Subcutaneous preadipocyte (primary cell): Measurements from ENCODE around the gene SNAP91. TPM values are rescaled to one million over a fixed set of nuclear protein-coding genes. Genes with fewer than 3 reads are reported as not detected.

ENCODE experiments used
- total RNA-seq: library from RNA; depleted of rRNA; stranded (reverse); fragments of >200 nt; gene quantifications from 2 replicates; pipeline ENCODE4 v1.2.3, GENCODE V29; 2012

The SNAP91 gene, protein sequence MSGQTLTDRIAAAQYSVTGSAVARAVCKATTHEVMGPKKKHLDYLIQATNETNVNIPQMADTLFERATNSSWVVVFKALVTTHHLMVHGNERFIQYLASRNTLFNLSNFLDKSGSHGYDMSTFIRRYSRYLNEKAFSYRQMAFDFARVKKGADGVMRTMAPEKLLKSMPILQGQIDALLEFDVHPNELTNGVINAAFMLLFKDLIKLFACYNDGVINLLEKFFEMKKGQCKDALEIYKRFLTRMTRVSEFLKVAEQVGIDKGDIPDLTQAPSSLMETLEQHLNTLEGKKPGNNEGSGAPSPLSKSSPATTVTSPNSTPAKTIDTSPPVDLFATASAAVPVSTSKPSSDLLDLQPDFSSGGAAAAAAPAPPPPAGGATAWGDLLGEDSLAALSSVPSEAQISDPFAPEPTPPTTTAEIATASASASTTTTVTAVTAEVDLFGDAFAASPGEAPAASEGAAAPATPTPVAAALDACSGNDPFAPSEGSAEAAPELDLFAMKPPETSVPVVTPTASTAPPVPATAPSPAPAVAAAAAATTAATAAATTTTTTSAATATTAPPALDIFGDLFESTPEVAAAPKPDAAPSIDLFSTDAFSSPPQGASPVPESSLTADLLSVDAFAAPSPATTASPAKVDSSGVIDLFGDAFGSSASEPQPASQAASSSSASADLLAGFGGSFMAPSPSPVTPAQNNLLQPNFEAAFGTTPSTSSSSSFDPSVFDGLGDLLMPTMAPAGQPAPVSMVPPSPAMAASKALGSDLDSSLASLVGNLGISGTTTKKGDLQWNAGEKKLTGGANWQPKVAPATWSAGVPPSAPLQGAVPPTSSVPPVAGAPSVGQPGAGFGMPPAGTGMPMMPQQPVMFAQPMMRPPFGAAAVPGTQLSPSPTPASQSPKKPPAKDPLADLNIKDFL
- total RNA-seq: not detected in 2 replicates

DNA sequence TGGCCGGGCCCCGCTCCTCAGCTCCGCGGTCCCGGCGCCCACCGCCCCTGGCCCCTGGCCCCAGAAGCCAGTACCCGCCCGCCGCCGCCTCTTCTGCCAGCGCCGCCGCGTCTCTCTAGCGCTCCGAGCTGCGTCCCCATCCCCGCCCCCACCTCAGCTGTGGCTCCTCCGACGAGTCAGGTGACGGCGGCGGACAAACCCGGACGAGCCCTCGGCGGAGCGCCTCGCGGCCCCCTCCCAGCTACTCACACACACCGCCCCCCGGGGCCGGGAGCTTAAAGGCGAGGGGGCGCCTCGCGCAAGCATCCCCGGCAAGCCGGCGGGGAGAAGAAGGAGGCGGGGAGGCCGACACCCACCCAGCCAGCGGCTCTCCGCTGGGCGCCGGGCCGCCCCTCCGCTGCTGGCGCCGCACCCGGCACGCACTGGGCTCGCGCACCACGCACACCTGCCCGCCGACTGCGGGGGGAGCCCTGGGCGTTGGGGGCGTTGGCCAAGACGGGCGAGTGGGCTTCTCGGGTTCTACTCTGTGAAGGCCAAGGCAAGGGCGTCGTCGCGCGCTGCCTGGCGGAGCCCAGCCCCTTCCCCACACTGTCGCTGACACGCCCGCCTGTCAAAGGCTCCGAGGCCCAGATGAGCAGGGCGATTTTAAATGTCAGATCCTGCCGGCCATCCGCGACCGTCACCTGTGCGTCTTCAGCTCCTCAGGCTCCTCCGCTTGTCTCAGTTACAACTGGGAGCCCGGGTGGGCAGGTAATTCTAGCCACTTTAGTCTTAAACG lies at the start of gene SNAP91:
SNAP91 (minus strand) TSS at position 132 of the 778 bp plus-strand sequence. CDS start 1,174 bp downstream, outside the sequence.

DNA sequence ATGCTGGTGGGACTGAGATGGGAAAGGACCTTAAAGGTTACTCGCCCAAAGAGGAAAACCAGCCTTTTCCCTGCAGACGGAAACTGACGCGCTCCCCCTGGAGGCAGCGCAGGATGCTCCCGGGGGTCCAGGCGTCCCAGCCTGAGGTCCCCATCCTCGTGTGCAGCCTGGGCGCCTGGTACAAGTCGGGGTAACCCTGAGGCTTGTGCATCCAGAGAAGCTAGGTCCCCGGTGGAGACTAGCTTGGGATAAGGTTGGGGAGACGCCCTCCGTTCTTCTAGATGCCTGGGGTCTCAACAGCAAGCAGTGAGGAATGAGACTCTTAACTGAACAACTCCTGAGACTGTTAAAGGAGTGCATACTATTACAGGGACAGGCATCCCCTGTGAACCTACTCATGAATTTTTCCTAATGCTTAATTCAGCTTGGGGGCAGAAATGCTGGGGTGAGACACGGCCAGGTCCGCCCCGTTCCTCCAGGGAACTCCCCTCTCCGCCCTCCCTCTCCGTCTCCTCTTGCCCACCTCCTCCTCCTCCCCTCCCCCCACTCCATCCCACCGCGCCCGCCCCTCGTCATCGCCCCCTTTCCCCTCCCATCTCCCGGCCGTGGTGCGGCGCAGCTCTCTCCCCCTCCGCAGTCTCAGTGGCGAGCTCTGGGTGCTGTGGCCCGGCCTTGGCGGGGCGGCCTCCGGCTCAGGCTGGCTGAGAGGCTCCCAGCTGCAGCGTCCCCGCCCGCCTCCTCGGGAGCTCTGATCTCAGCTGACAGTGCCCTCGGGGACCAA lies 196.8 kb downstream of the SNAP91 start, which contains the start of gene PRSS35:
PRSS35 (plus strand) TSS at position 634 of the 781 bp plus-strand sequence. CDS start 10,908 bp downstream, outside the sequence.

Other genes starting within 250 kb of the SNAP91 start
- 0.20 and 0.37 TPM in 2 replicates for gene PRSS35, start 196.6 kb downstream of the SNAP91 start, total RNA-seq
- under 0.01 and 1.4 TPM in 2 replicates for gene RIPPLY2, start 144.3 kb upstream of the SNAP91 start, total RNA-seq
- 5.1 and 6.6 TPM in 2 replicates for gene CYB5R4, start 150.6 kb upstream of the SNAP91 start, total RNA-seq